GM12873 (cell line): ENCODE results near the gene KLLN.

Source experiments
- CTCF ChIP-seq: IDR thresholded peaks from 2 replicates; pipeline ENCODE4 v1.5.1; 2012; ENCODE audit warnings: low read depth, mild to moderate bottlenecking, moderate library complexity, low read length, control low read depth; ENCODE audit not compliant: insufficient read depth; ENCODE audit errors: missing control alignments

KLLN gene

GRCh38 chr10:87863053-87863943 is at the start of gene KLLN, which contains the start of gene PTEN:
TSS of gene KLLN (minus strand) at chr10:87863533. CDS start at chr10:87862487, 1,046 bp downstream.
TSS of gene PTEN (plus strand) at chr10:87863625. CDS start at chr10:87864470, 845 bp downstream.
- no peak for TF ChIP-seq CTCF

- no peak for TF ChIP-seq CTCF
These were observed 32.9 kb upstream of the KLLN start for GRCh38 chr10:87896216-87896615.

DNA sequence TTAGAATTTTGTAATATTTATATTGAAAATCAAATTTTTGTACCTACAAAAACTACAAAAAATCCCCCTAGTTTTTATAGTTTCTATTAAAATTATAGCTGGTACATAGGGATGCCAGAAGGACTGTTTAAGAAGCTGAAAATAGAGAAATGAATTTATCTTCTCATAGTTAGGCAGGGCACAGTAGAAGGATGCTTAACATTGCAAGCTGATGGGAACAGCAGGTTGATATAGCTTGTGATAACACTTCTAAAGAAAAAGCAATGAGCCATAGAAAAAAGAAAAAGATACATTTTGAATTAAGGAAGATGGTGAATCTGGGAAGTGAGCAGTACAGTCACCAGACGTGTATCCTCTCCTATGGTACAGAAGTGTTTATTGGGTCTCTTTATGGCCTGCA is 32.1 kb upstream of the KLLN start:
- TF ChIP-seq CTCF = no peak

DNA sequence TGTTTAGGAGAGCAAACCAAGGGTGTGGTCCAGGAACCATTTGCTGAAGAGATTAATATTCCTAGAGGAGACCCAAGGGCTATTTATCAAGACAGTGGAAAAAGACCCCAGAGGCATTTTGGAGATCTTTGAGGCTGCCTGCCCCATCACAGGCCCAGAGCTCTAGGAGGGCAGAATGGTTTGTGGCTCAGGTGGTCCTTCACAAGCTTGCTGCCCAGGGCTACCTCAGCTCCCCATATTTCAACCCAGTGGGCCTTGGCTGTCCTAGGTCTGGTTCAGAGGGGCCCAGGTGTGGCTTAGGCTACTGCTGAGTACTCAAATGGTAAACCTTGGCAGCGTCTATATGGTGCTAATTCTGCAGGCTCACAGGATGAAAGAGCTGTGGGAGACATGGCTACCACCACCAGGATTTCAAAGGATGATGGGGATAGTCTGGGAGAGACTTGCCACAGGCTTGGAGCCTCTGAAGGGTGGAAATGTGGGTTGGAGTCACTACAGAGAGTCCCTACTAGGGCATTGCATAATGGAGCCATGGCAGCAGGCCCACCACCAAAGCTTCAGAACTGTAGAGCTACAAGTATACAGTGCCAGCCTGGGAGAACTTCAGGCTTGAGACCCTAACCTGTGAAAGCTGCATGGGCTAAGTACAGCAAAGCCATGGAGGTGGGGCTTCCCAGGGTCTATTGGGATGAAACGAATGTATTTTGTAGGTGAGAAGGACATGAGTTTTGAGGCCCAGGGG is 24.4 kb upstream of the KLLN start:
- TF ChIP-seq CTCF = no peak

- no peak for TF ChIP-seq CTCF
These were observed 23.8 kb upstream of the KLLN start for GRCh38 chr10:87887146-87887545.

DNA sequence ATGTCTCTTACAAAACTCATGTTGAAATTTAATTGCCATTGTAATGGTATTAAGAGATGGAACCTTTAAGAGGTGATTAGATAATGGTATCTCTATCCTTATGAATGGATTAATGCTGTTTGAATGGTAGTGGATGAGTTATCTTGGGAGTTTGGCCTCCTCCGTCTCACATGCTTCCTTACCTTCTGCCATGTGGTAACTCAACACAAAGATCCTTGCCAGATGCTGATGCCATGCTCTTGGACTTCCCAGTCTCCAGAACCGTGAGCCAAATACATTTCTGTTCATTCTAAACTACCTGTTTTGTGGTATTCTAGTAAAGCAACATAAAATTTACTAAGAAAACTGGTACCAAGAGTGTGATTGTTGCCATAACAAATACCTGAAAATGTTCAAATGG is 23.3 kb upstream of the KLLN start:
- no peak for TF ChIP-seq CTCF
